Ectodermal cell (in vitro differentiated cells): Measurements from ENCODE around the gene C10orf105.

Experiments
- H3K27ac ChIP-seq: 2 replicates; pipeline ENCODE4 v1.7.0; 2013; ENCODE audit warnings: mild to moderate bottlenecking, low read depth, low read length; ENCODE audit not compliant: insufficient read depth, poor library complexity, severe bottlenecking
- H3K27me3 ChIP-seq: 2 replicates; pipeline ENCODE4 v1.7.0; 2013; ENCODE audit warnings: mild to moderate bottlenecking, low read length; ENCODE audit not compliant: insufficient read depth, control insufficient read depth, poor library complexity, severe bottlenecking
- H3K36me3 ChIP-seq: one replicate; pipeline ENCODE4 v1.7.0; 2013; ENCODE audit warnings: low read length; ENCODE audit not compliant: control insufficient read depth, insufficient read depth
- H3K4me1 ChIP-seq: one replicate; pipeline ENCODE4 v1.7.0; 2013; ENCODE audit warnings: low read length; ENCODE audit not compliant: control insufficient read depth, insufficient read depth
- H3K4me3 ChIP-seq: 2 replicates; pipeline ENCODE4 v1.7.0; 2013; ENCODE audit warnings: low read depth, low read length, control low read depth; ENCODE audit not compliant: insufficient read depth
- H3K9me3 ChIP-seq: 2 replicates; pipeline ENCODE4 v1.7.0; 2013; ENCODE audit warnings: mild to moderate bottlenecking, low read length, moderate library complexity; ENCODE audit not compliant: control insufficient read depth
- WGBS, 2 experiments: methylation state at CpG; one replicate each; pipeline ENCODE4 v1.1.7; 2013; ENCODE audit warnings: missing lambda C conversion rate in 2 of 2; 5-methylcytosine and 5-hydroxymethylcytosine counted together

Gene C10orf105

DNA sequence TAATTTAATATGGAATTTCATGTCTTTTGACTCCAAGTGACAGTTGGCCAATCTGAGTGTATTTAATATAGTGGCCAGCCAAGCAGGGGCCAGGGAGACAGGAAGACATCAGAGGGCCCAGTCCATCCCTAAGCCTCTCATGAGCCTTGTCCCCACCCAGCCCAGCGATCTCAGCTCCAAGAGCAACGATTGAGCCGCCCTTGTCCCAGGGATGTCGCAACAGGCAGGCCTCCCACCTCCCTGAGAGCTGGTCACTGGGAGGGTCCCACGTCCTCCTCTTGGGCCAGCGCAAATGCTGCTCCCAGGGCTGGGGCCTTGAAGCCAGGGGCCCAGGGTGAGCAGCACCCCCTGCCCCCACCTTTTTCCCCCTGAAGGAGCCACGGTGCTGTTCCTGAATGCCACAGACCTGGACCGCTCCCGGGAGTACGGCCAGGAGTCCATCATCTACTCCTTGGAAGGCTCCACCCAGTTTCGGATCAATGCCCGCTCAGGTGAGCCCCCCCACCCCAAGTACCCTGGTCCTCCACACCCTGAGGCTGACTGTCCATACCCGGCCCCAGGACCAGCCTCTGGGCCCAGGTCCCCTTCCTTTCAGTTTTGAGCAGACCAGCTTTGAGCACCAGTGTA, 29.4 kb downstream of the C10orf105 start:
- Histone ChIP-seq H3K27me3 (no peaks in the 10 kb centered on the region), H3K4me3 (no peak overlapping the region), H3K4me1 (peaks cover 7% of the 10 kb centered on the region), H3K9me3 (no peaks in the 10 kb centered on the region), H3K36me3 (no peaks in the 10 kb centered on the region), H3K27ac (no peak overlapping the region)
- 91 to 92% methylated on average over 13 of the region's 13 CpGs for WGBS, 2 experiments

- no peak overlapping the region for H3K4me3 ChIP-seq
- no peaks in the 10 kb centered on the region for H3K36me3 ChIP-seq
- WGBS, 2 experiments: 91 to 95% methylated on average over 3 of the region's 3 CpGs
- no peaks in the 10 kb centered on the region for H3K27me3 ChIP-seq
- H3K27ac ChIP-seq: no peak overlapping the region
- H3K9me3 ChIP-seq: no peaks in the 10 kb centered on the region
- H3K4me1 ChIP-seq: peaks cover 8% of the 10 kb centered on the region
These were observed 31.3 kb downstream of the C10orf105 start for GRCh38 chr10:71688256-71688655.

DNA sequence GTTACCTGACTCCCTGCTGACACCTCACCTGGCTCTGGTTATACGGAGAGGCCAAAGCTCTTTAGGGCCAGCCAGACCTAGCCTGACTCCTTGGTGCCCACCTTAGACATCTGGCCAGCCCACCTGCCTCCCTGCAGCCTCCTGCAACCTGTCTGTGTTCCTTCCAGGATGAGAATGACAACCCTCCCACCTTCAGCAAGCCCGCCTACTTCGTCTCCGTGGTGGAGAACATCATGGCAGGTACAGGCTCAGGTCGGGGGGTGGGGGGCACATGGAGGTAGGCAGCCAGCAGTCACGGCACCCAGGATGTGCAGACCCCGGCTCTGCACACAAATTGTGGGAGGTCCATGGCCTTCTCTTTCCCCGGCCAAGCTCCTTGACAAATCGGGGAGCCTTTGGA, 32.1 kb downstream of the C10orf105 start:
- 87 to 88% methylated on average over 9 of the region's 9 CpGs for WGBS, 2 experiments
- Histone ChIP-seq H3K36me3 (no peaks in the 10 kb centered on the region), H3K9me3 (no peaks in the 10 kb centered on the region), H3K4me1 (peaks cover 8% of the 10 kb centered on the region), H3K4me3 (no peak overlapping the region), H3K27me3 (no peaks in the 10 kb centered on the region), H3K27ac (no peak overlapping the region)

GRCh38 chr10:71687077-71687476, 32.5 kb downstream of the C10orf105 start:
- H3K27ac ChIP-seq: no peak overlapping the region
- H3K4me3 ChIP-seq: no peak overlapping the region
- no peaks in the 10 kb centered on the region for H3K27me3 ChIP-seq
- H3K4me1 ChIP-seq: peaks cover 8% of the 10 kb centered on the region
- WGBS, 2 experiments: 86 to 88% methylated on average over 5 of the region's 5 CpGs
- H3K36me3 ChIP-seq: no peaks in the 10 kb centered on the region
- no peaks in the 10 kb centered on the region for H3K9me3 ChIP-seq

DNA sequence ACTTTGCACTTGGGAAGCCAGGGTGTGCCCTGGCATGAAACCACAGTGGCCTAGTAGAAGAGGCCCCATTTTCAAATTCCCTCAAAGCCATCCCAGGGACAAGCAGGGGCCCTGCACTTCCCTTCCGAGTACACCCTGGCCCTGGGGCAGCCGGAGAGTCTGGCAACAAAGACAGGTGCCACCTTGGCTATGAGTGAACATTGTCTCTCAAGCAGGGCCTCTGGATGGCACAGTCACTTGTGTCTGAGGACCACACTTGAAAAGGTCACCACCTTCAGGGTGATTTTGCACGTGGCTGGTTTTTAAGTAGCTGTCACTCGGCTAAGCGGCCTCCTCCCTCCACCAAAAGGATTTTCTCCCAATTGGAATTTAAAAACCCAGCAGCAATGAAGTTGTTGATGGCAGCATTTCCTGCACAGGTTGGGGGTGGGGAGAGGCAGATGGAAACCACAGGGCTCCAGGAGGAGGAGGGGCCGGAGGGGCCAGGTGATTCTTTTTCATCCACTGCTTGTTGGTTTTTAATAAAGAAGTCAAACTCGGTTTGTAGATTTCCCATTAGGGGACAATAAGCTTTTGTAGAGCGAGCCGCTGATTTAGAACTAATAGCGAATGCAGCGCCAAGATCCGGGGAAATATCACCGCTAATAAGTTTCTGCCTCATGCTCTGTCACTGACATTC, 33.9 kb downstream of the C10orf105 start:
- no peak overlapping the region for H3K27ac ChIP-seq
- H3K27me3 ChIP-seq: no peaks in the 10 kb centered on the region
- WGBS, 2 experiments: 75 to 76% methylated on average over 13 of the region's 13 CpGs
- H3K4me3 ChIP-seq: no peak overlapping the region
- H3K9me3 ChIP-seq: no peaks in the 10 kb centered on the region
- H3K4me1 ChIP-seq: peaks cover 8% of the 10 kb centered on the region
- H3K36me3 ChIP-seq: no peaks in the 10 kb centered on the region

DNA sequence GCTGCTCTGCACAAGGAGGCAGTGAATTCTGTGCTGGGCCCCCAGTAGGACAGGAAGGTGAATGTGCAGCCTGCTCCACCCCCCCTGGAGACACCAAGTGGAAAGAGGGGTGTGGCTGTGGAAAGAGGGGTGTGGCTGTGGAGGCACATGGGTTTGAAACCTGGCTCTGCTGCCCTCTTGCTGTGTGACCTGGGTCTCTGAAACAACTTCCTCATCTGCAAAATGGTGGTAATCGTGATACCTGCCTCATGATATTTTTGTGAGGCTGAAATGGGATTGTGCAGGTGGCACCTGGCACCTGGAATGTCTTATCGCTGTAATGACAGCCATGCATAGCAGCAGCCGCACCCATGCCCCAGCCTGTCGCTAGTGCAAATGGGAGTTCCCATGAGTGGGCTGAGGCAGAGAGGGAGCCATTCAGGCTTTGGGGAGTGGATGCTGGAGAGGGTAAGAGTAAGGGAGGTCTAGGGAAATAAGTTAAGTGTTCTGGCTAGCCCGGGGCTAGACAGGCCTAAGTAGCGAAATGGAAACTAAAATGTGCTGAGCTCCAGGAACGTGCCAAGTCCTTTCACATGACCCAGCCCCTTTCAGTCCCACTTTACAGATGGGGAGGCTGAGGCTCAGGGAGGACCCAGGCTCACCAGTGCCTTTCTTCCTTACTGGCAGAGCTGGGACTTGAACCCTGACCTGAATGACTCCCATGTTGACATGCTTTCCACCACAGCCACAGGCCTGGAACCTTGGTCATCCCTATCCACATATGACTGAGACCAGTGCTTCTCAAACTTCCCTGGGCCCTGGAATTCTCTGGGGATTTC, 35.0 kb downstream of the C10orf105 start:
- no peaks in the 10 kb centered on the region for H3K36me3 ChIP-seq
- H3K27ac ChIP-seq: no peak overlapping the region
- WGBS, 2 experiments: 93 to 95% methylated on average over 7 of the region's 7 CpGs
- H3K4me1 ChIP-seq: peaks cover 8% of the 10 kb centered on the region
- no peak overlapping the region for H3K4me3 ChIP-seq
- no peaks in the 10 kb centered on the region for H3K9me3 ChIP-seq
- no peaks in the 10 kb centered on the region for H3K27me3 ChIP-seq

GRCh38 chr10:71683301-71683700, 36.3 kb downstream of the C10orf105 start:
- no peaks in the 10 kb centered on the region for H3K9me3 ChIP-seq
- H3K4me3 ChIP-seq: no peak overlapping the region
- no peak overlapping the region for H3K27ac ChIP-seq
- peaks cover 8% of the 10 kb centered on the region for H3K4me1 ChIP-seq
- no peaks in the 10 kb centered on the region for H3K27me3 ChIP-seq
- WGBS, 2 experiments: 89 to 90% methylated on average over 7 of the region's 7 CpGs
- H3K36me3 ChIP-seq: no peaks in the 10 kb centered on the region

DNA sequence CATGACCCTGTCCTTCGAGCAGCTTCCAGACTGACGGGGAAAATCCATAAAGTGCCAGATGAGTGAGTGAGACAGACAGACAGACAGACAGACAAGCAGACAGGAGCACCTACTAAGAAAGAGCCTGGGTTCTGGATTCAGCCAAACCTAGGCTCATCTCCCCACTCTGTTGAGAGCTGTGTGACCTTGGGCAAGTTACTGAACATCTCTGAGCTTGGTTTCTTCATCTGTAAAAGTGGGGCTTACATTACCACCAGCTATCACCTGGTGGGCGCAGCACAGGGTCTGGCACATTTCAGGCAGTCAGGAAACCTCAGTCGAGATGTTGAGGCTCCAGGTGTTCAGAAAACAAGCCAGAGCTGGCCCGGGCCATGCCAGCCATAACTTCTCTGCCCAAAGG, 37.6 kb downstream of the C10orf105 start:
- H3K27me3 ChIP-seq: no peaks in the 10 kb centered on the region
- 91 to 95% methylated on average over 5 of the region's 5 CpGs for WGBS, 2 experiments

GRCh38 chr10:71679425-71679824, 40.2 kb downstream of the C10orf105 start:
- H3K27ac ChIP-seq: no peak overlapping the region
- no peaks in the 10 kb centered on the region for H3K27me3 ChIP-seq
- no peak overlapping the region for H3K4me3 ChIP-seq
- H3K4me1 ChIP-seq: no peaks in the 10 kb centered on the region
- no peaks in the 10 kb centered on the region for H3K36me3 ChIP-seq
- WGBS, 2 experiments: 92 to 93% methylated on average over 9 of the region's 9 CpGs
- H3K9me3 ChIP-seq: no peaks in the 10 kb centered on the region

More for the DNA sequence above, 37.6 kb downstream of the C10orf105 start:
- H3K9me3 ChIP-seq: no peaks in the 10 kb centered on the region
- no peak overlapping the region for H3K4me3 ChIP-seq
- H3K4me1 ChIP-seq: peaks cover 8% of the 10 kb centered on the region
- no peaks in the 10 kb centered on the region for H3K36me3 ChIP-seq
- H3K27ac ChIP-seq: no peak overlapping the region
